ENCODE measurements around the gene TMEM134. TPM values are rescaled to one million over a fixed set of nuclear protein-coding genes. Genes with fewer than 3 reads are reported as not detected.

The TMEM134 gene
- total RNA-seq, 1 experiment from 2014 or later = 61.1 TPM

- Histone ChIP-seq H3K36me3 (peaks cover 94% of the 10 kb centered on the region), H3K9me3 (replicated peaks) (no peaks in the 10 kb centered on the region), H3K4me3 (no peak overlapping the region), H3K4me1 (replicated peaks) (peaks cover 11% of the 10 kb centered on the region), H3K27me3 (replicated peaks) (no peaks in the 10 kb centered on the region), H3K27ac (no peak overlapping the region)
- no peak for DNase-seq (ENCODE audit: low read depth in 1 of 2, low spot score in 2 of 2)
Measured at GRCh38 chr11:67438158-67438902, 30.7 kb downstream of the TMEM134 start.

- Histone ChIP-seq H3K36me3 (peaks cover 96% of the 10 kb centered on the region), H3K4me3 (no peak overlapping the region), H3K27ac (no peak overlapping the region), H3K4me1 (replicated peaks) (peaks cover 9% of the 10 kb centered on the region), H3K27me3 (replicated peaks) (no peaks in the 10 kb centered on the region), H3K9me3 (replicated peaks) (no peaks in the 10 kb centered on the region)
- no peak for DNase-seq (ENCODE audit: low read depth in 1 of 2, low spot score in 2 of 2)
Measured at GRCh38 chr11:67437809-67438157, 31.3 kb downstream of the TMEM134 start.

- Histone ChIP-seq H3K36me3 (peaks cover 96% of the 10 kb centered on the region), H3K4me3 (no peak within 1 kb of the TSS), H3K9me3 (replicated peaks) (no peaks in the 10 kb centered on the region), H3K27me3 (replicated peaks) (no peaks in the 10 kb centered on the region), H3K4me1 (replicated peaks) (peaks cover 4% of the 10 kb centered on the region), H3K27ac (no peak within 1 kb of the TSS)
- no peak for DNase-seq (ENCODE audit: low read depth in 1 of 2, low spot score in 2 of 2)
Measured at GRCh38 chr11:67437082-67437808, 31.8 kb downstream of the TMEM134 start, which contains the start of gene PTPRCAP. TSS of gene PTPRCAP (minus strand) at chr11:67437682. CDS start at chr11:67437619, 63 bp downstream.

- Histone ChIP-seq H3K4me1 (replicated peaks) (no peaks in the 10 kb centered on the region), H3K27me3 (replicated peaks) (no peaks in the 10 kb centered on the region), H3K4me3 (no peak overlapping the region), H3K9me3 (replicated peaks) (no peaks in the 10 kb centered on the region), H3K27ac (no peak overlapping the region), H3K36me3 (peaks cover 96% of the 10 kb centered on the region)
- DNase-seq (ENCODE audit: low read depth in 1 of 2, low spot score in 2 of 2) = no peak
Measured at GRCh38 chr11:67436459-67437081, 32.5 kb downstream of the TMEM134 start.

DNA sequence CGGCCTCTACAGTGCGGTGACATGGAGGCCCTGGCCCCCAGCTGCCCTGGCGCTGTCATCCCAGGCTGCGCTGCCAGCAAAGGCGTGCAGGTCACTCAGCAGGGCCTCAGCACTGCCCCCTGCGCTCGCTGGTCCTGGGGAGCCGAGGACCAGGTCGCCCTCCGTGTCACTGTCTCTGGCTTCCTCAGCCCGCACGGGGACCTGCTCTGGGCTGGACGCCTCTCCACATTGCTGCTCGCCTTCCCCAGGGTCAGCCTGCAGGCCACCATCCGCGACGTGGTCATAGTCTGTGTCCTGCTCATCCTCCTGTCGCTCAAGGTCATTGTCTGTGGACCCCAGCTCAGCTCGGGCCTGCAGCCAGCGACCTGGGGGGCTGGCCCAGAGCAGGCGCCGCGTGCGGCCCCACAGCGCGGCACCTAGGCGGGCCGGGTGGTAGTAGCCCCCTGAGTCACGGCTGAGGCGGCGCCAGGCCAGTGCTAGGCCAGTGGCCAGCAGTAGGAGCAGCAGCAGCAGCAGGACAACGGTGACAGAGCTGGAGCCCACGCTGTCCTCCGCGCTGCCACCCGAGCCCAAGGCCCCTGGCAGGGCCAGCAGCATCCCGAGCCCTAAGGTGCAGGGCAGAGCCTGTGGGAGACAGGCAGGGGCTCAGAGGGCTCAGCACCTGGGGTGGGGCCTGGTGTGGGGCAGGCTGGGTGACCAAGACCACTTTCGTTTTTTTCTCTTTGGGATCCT, 33.2 kb downstream of the TMEM134 start:
- H3K9me3 ChIP-seq (replicated peaks) = no peaks in the 10 kb centered on the region
- H3K4me1 ChIP-seq (replicated peaks) = no peaks in the 10 kb centered on the region
- DNase-seq (ENCODE audit: low read depth in 1 of 2, low spot score in 2 of 2) = no peak
- H3K27me3 ChIP-seq (replicated peaks) = no peaks in the 10 kb centered on the region
- H3K27ac ChIP-seq = no peak overlapping the region
- H3K4me3 ChIP-seq = no peak overlapping the region
- H3K36me3 ChIP-seq = peaks cover 96% of the 10 kb centered on the region

DNA sequence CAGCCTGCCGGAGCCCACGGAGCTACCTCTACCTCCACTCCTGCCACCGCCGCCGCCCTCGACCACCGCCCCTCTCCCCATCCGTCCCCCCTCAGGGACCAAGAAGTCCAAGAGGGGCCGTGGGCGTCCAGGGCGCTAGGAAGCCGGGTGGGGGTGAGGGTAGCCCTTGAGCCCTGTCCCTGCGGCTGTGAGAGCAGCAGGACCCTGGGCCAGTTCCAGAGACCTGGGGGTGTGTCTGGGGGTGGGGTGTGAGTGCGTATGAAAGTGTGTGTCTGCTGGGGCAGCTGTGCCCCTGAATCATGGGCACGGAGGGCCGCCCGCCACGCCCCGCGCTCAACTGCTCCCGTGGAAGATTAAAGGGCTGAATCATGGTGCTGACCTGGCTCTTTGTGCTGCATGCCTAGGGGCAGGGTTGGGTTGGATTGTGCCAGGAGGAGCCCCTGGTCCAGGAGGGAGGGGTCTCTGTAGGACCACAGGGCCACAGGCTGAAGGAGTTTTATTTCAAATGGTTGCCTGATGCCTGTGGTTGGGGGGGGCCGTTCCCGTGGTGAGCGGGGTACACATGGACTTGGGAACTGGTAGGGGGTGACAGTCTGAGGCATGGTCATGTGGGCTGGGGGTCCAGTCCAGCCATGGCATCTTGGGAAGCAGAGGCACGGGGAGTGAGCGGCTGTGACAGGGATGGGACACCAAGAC, 33.9 kb downstream of the TMEM134 start:
- Histone ChIP-seq H3K27me3 (replicated peaks) (no peaks in the 10 kb centered on the region), H3K36me3 (peaks cover 96% of the 10 kb centered on the region), H3K9me3 (replicated peaks) (no peaks in the 10 kb centered on the region), H3K4me1 (replicated peaks) (no peaks in the 10 kb centered on the region), H3K4me3 (no peak overlapping the region), H3K27ac (no peak overlapping the region)
- no peak for DNase-seq (ENCODE audit: low read depth in 1 of 2, low spot score in 2 of 2)

GRCh38 chr11:67434395-67434881, 34.6 kb downstream of the TMEM134 start:
- H3K9me3 ChIP-seq (replicated peaks) = no peaks in the 10 kb centered on the region
- no peak overlapping the region for H3K27ac ChIP-seq
- peaks cover 96% of the 10 kb centered on the region for H3K36me3 ChIP-seq
- H3K4me3 ChIP-seq = no peak overlapping the region
- H3K27me3 ChIP-seq (replicated peaks) = no peaks in the 10 kb centered on the region
- DNase-seq (ENCODE audit: low read depth in 1 of 2, low spot score in 2 of 2) = no peak
- peaks cover under 1% of the 10 kb centered on the region for H3K4me1 ChIP-seq (replicated peaks)

DNA sequence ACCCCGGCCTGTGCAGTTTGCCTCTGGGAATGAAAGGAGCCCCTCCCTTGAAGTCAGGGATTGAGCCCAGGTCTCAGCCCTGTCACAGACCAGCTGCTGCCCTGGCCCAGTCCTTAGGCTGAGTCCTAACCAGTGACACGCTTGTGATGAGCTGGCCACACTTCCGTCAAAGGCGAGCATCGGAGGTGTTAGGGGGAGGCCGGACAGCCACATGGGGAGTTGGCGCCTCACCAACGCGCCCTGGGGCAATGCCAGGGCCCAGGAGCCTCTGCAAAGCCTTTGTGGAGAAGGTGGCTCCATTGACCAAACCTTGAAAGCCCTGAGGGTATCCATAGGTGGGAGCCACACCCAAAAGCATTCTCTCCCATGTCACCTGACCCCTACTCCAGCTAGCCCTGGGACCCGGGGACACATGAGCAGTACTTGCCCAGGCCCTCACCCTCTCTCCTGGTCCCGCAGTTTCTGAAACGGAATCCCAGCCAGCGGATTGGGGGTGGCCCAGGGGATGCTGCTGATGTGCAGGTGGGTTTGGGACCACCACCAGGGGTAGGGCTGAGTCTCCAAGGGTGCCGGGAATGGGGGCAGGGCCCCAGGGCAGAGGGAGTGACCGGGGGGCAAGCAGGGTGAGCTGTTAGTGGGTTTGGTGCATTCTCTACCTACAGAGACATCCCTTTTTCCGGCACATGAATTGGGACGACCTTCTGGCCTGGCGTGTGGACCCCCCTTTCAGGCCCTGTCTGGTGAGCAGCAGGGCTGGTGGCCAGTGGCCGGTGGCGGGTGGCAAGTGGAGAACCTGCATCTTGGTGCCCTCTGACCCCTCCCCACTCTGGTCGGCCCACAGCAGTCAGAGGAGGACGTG, 35.3 kb downstream of the TMEM134 start:
- DNase-seq (ENCODE audit: low read depth in 1 of 2, low spot score in 2 of 2) = no peak
- Histone ChIP-seq H3K27me3 (replicated peaks) (no peaks in the 10 kb centered on the region), H3K4me3 (no peak overlapping the region), H3K36me3 (peaks cover 94% of the 10 kb centered on the region), H3K27ac (no peak overlapping the region), H3K4me1 (replicated peaks) (peaks cover 6% of the 10 kb centered on the region), H3K9me3 (replicated peaks) (no peaks in the 10 kb centered on the region)

DNA sequence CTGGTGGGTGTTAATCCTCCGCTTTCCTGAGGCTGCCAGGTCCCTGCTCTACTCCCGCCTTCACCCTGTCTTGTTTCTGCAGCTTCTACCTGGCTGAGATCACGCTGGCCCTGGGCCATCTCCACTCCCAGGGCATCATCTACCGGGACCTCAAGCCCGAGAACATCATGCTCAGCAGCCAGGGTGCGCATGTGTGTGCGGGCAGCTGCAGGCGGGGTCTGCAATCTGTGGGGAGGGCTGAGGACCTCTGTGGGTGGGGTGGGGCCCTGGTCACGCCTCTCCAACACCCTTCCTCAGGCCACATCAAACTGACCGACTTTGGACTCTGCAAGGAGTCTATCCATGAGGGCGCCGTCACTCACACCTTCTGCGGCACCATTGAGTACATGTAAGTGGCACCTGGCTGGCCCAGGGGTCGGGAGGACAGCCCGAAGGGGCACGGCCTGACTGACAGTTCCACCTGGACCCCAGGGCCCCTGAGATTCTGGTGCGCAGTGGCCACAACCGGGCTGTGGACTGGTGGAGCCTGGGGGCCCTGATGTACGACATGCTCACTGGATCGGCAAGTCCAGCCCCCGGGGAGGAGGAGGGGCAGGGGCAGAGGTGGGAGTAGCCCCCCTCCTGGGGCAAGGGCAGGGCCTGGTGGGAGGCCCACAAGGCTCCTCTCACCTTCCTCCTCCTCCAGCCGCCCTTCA, 36.2 kb downstream of the TMEM134 start:
- no peak for DNase-seq (ENCODE audit: low read depth in 1 of 2, low spot score in 2 of 2)
- peaks cover 6% of the 10 kb centered on the region for H3K4me1 ChIP-seq (replicated peaks)
- H3K9me3 ChIP-seq (replicated peaks) = no peaks in the 10 kb centered on the region
- no peak overlapping the region for H3K27ac ChIP-seq
- no peaks in the 10 kb centered on the region for H3K27me3 ChIP-seq (replicated peaks)
- no peak overlapping the region for H3K4me3 ChIP-seq
- peaks cover 87% of the 10 kb centered on the region for H3K36me3 ChIP-seq

- H3K27me3 ChIP-seq (replicated peaks) = no peaks in the 10 kb centered on the region
- H3K4me1 ChIP-seq (replicated peaks) = peaks cover 13% of the 10 kb centered on the region
- peaks cover 79% of the 10 kb centered on the region for H3K36me3 ChIP-seq
- H3K27ac ChIP-seq = no peak overlapping the region
- no peak overlapping the region for H3K4me3 ChIP-seq
- no peak for DNase-seq (ENCODE audit: low read depth in 1 of 2, low spot score in 2 of 2)
- H3K9me3 ChIP-seq (replicated peaks) = no peaks in the 10 kb centered on the region
Measured at GRCh38 chr11:67431346-67432249, 37.5 kb downstream of the TMEM134 start.

- Histone ChIP-seq H3K27me3 (replicated peaks) (no peaks in the 10 kb centered on the region), H3K36me3 (peaks cover 60% of the 10 kb centered on the region), H3K9me3 (replicated peaks) (no peaks in the 10 kb centered on the region), H3K27ac (no peak overlapping the region), H3K4me3 (no peak overlapping the region), H3K4me1 (replicated peaks) (peaks cover 13% of the 10 kb centered on the region)
- DNase-seq (ENCODE audit: low read depth in 1 of 2, low spot score in 2 of 2) = no peak
Measured at GRCh38 chr11:67429722-67430121, 39.3 kb downstream of the TMEM134 start.
